ENCODE results near the gene MOV10. TPM values are rescaled to one million over a fixed set of nuclear protein-coding genes. Genes with fewer than 3 reads are reported as not detected.

The MOV10 gene
- total RNA-seq, 2 donors from 2014 or later: 29.5 to 32.3 TPM

Other genes starting within 250 kb of the MOV10 start
- gene WNT2B, start 165.7 kb upstream of the MOV10 start, total RNA-seq: 1 to 10 TPM; 2.5 to 3.2 TPM
- 10 to 100 TPM; 17.9 to 19.4 TPM for gene ST7L, start 55.5 kb upstream of the MOV10 start, total RNA-seq
- gene CAPZA1, start 54.8 kb upstream of the MOV10 start, total RNA-seq: 100 to 1,000 TPM; 104 to 109 TPM
- gene RHOC, start 32.5 kb downstream of the MOV10 start, total RNA-seq: 100 to 1,000 TPM; 297 to 387 TPM
- 1 to 10 TPM; 2.1 to 3.0 TPM for gene PPM1J, start 40.7 kb downstream of the MOV10 start, total RNA-seq

All from posterior vena cava (tissue), 2 donors.